ENCODE data around the gene MAST2. TPM values are rescaled to one million over a fixed set of nuclear protein-coding genes. Genes with fewer than 3 reads are reported as not detected.

The MAST2 gene
- total and polyA plus RNA-seq, 2 of the 13 experiments (the other 11 are each of a cell fraction or from before 2014, with no cell fraction given): 15.3 to 23.0 TPM

GRCh38 chr1:46036894-46037839, 233.8 kb downstream of the MAST2 start (continued):
- TF ChIP-seq ZNF781 (CRISPR knock-in tag; IDR thresholded peaks at IDR 0.05; ENCODE audit: borderline replicate concordance, not compliant biosample characterization): no peak
- TF ChIP-seq, protein P1, sequence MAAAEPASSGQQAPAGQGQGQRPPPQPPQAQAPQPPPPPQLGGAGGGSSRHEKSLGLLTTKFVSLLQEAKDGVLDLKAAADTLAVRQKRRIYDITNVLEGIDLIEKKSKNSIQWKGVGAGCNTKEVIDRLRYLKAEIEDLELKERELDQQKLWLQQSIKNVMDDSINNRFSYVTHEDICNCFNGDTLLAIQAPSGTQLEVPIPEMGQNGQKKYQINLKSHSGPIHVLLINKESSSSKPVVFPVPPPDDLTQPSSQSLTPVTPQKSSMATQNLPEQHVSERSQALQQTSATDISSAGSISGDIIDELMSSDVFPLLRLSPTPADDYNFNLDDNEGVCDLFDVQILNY (CRISPR knock-in tag; conservative IDR thresholded peaks at IDR 0.05): no peak
- no peak for TF ChIP-seq AGO1 (IDR thresholded peaks at IDR 0.05; ENCODE audit: low read depth, low read length, poor library complexity, severe bottlenecking)
- TF ChIP-seq ZNF672 (CRISPR knock-in tag; IDR thresholded peaks at IDR 0.05): no peak
- TF ChIP-seq ZBTB7B (CRISPR knock-in tag; IDR thresholded peaks at IDR 0.05): no peak
- TF ChIP-seq ZNF513 (CRISPR knock-in tag; conservative IDR thresholded peaks at IDR 0.05): no peak
- TF ChIP-seq NKX3-1 (CRISPR knock-in tag; IDR thresholded peaks at IDR 0.05): no peak
- TF ChIP-seq AHR (CRISPR knock-in tag; IDR thresholded peaks at IDR 0.05): 0 out of 2 replicates have a peak, but pooled peaks have one; percentile 51
- peak; percentile 40 for TF ChIP-seq ZNF350 (CRISPR knock-in tag; IDR thresholded peaks at IDR 0.05; ENCODE audit: borderline replicate concordance, low read depth)
- TF ChIP-seq STAT6 (CRISPR knock-in tag; IDR thresholded peaks at IDR 0.05; ENCODE audit: borderline replicate concordance): 0 out of 2 replicates have a peak, but pooled peaks have one; percentile 51
- TF ChIP-seq ZNF629 (CRISPR knock-in tag; conservative IDR thresholded peaks at IDR 0.05): no peak
- 0 out of 2 replicates have a peak, but pooled peaks have one; percentile 29 for TF ChIP-seq ZNF34 (CRISPR knock-in tag; IDR thresholded peaks at IDR 0.05; ENCODE audit: borderline replicate concordance)
- no peak for TF ChIP-seq FOXC1 (CRISPR knock-in tag; IDR thresholded peaks at IDR 0.05; ENCODE audit: borderline replicate concordance)
- TF ChIP-seq, protein P2, sequence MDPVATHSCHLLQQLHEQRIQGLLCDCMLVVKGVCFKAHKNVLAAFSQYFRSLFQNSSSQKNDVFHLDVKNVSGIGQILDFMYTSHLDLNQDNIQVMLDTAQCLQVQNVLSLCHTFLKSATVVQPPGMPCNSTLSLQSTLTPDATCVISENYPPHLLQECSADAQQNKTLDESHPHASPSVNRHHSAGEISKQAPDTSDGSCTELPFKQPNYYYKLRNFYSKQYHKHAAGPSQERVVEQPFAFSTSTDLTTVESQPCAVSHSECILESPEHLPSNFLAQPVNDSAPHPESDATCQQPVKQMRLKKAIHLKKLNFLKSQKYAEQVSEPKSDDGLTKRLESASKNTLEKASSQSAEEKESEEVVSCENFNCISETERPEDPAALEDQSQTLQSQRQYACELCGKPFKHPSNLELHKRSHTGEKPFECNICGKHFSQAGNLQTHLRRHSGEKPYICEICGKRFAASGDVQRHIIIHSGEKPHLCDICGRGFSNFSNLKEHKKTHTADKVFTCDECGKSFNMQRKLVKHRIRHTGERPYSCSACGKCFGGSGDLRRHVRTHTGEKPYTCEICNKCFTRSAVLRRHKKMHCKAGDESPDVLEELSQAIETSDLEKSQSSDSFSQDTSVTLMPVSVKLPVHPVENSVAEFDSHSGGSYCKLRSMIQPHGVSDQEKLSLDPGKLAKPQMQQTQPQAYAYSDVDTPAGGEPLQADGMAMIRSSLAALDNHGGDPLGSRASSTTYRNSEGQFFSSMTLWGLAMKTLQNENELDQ (CRISPR knock-in tag; IDR thresholded peaks at IDR 0.05; ENCODE audit: borderline replicate concordance): no peak
- TF ChIP-seq ZNF577 (CRISPR knock-in tag; IDR thresholded peaks at IDR 0.05; ENCODE audit: borderline replicate concordance, low read depth): no peak

Data from HepG2 (cell line).